ENCODE results near the gene LIN54. TPM values are rescaled to one million over a fixed set of nuclear protein-coding genes. Genes with fewer than 3 reads are reported as not detected.

LIN54 gene
- total RNA-seq, 1 donor from 2014 or later: 5.0 TPM

- H3K27me3 ChIP-seq (ENCODE audit: control insufficient read depth, insufficient read depth, low read length): no peaks in the 10 kb centered on the region
- DNase-seq (ENCODE audit: low read depth): no peak
Observed at GRCh38 chr4:82969414-82969813, 41.2 kb downstream of the LIN54 start.

GRCh38 chr4:82968972-82969371, 41.7 kb downstream of the LIN54 start:
- Histone ChIP-seq H3K36me3 (ENCODE audit: control insufficient read depth, insufficient read depth, low read length) (peaks cover 1% of the 10 kb centered on the region), H3K4me3 (ENCODE audit: low read depth, low read length) (no peak overlapping the region), H3K27me3 (ENCODE audit: control insufficient read depth, insufficient read depth, low read length) (no peaks in the 10 kb centered on the region)
- DNase-seq (ENCODE audit: low read depth): no peak
- no peak for TF ChIP-seq CTCF (IDR thresholded peaks at IDR 0.05; ENCODE audit: insufficient read depth, low read length, poor library complexity, severe bottlenecking)

More at GRCh38 chr4:82969414-82969813, 41.2 kb downstream of the LIN54 start:
- H3K4me3 ChIP-seq (ENCODE audit: low read depth, low read length): no peak overlapping the region
- H3K36me3 ChIP-seq (ENCODE audit: control insufficient read depth, insufficient read depth, low read length): peaks cover 1% of the 10 kb centered on the region
- no peak for TF ChIP-seq CTCF (IDR thresholded peaks at IDR 0.05; ENCODE audit: insufficient read depth, low read length, poor library complexity, severe bottlenecking)

- no peak for DNase-seq (ENCODE audit: low read depth)
- no peak overlapping the region for H3K4me3 ChIP-seq (ENCODE audit: low read depth, low read length)
- H3K27me3 ChIP-seq (ENCODE audit: control insufficient read depth, insufficient read depth, low read length): no peaks in the 10 kb centered on the region
- no peak for TF ChIP-seq CTCF (IDR thresholded peaks at IDR 0.05; ENCODE audit: insufficient read depth, low read length, poor library complexity, severe bottlenecking)
- peaks cover 1% of the 10 kb centered on the region for H3K36me3 ChIP-seq (ENCODE audit: control insufficient read depth, insufficient read depth, low read length)
Observed at GRCh38 chr4:82965763-82966162, 44.9 kb downstream of the LIN54 start.

- no peak for TF ChIP-seq CTCF (IDR thresholded peaks at IDR 0.05; ENCODE audit: insufficient read depth, low read length, poor library complexity, severe bottlenecking)
- no peaks in the 10 kb centered on the region for H3K27me3 ChIP-seq (ENCODE audit: control insufficient read depth, insufficient read depth, low read length)
- DNase-seq (ENCODE audit: low read depth): no peak
Observed at GRCh38 chr4:82957045-82957444, 53.6 kb downstream of the LIN54 start.

DNA sequence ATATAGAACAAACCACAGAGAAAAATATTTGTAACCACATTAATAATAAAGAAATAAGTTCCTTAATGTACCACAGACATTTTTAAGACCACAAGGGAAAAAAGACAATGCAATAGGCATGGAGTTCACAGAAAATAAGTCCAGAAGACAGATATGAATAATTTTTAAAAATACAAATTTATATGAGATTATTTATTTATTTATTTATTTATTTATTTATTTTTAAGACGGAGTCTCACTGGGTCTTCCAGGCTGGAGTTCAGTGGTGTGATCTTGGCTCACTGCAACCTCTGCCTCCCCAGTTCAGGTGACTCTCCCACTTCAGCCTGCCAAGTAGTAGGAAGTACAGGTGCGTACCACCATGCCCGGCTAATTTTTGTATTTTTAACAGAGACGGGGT, 56.4 kb downstream of the LIN54 start:
- no peaks in the 10 kb centered on the region for H3K36me3 ChIP-seq (ENCODE audit: control insufficient read depth, insufficient read depth, low read length)
- H3K4me3 ChIP-seq (ENCODE audit: low read depth, low read length): no peak overlapping the region
- TF ChIP-seq CTCF (IDR thresholded peaks at IDR 0.05; ENCODE audit: insufficient read depth, low read length, poor library complexity, severe bottlenecking): no peak
- DNase-seq (ENCODE audit: low read depth): no peak
- no peaks in the 10 kb centered on the region for H3K27me3 ChIP-seq (ENCODE audit: control insufficient read depth, insufficient read depth, low read length)

More at GRCh38 chr4:82957045-82957444, 53.6 kb downstream of the LIN54 start:
- no peaks in the 10 kb centered on the region for H3K36me3 ChIP-seq (ENCODE audit: control insufficient read depth, insufficient read depth, low read length)
- H3K4me3 ChIP-seq (ENCODE audit: low read depth, low read length): no peak overlapping the region

GRCh38 chr4:82951196-82951595, 59.4 kb downstream of the LIN54 start:
- H3K27me3 ChIP-seq (ENCODE audit: control insufficient read depth, insufficient read depth, low read length): no peaks in the 10 kb centered on the region
- no peaks in the 10 kb centered on the region for H3K36me3 ChIP-seq (ENCODE audit: control insufficient read depth, insufficient read depth, low read length)
- H3K4me3 ChIP-seq (ENCODE audit: low read depth, low read length): no peak overlapping the region
- no peak for DNase-seq (ENCODE audit: low read depth)
- TF ChIP-seq CTCF (IDR thresholded peaks at IDR 0.05; ENCODE audit: insufficient read depth, low read length, poor library complexity, severe bottlenecking): no peak
